ENCODE results near the gene AGPS. TPM values are rescaled to one million over a fixed set of nuclear protein-coding genes. Genes with fewer than 3 reads are reported as not detected.

Gene AGPS
- total and polyA plus RNA-seq, 2 donors (not counting 1 experiment from before 2014, with no cell fraction given), result 15.9 to 18.0 TPM

- no peaks in the 10 kb centered on the region for H3K79me2 ChIP-seq (ENCODE audit: control insufficient read depth, insufficient read depth, low read length)
- H4K20me1 ChIP-seq (ENCODE audit: control insufficient read depth, extremely low read depth, insufficient read depth, low read length), result no peaks in the 10 kb centered on the region
- no peak overlapping the region for H2AFZ ChIP-seq (ENCODE audit: low read length)
- no peak overlapping the region for H3K27ac ChIP-seq (ENCODE audit: insufficient read depth, low read length)
- H3K27me3 ChIP-seq (ENCODE audit: control insufficient read depth, insufficient read depth, low read length), result no peaks in the 10 kb centered on the region
- no peak for DNase-seq (ENCODE audit: low read depth in 2 of 2)
- no peak overlapping the region for H3K9ac ChIP-seq (ENCODE audit: insufficient read depth, low read length)
- H3K4me1 ChIP-seq (ENCODE audit: control insufficient read depth, extremely low read depth, insufficient read depth, low read length), result no peaks in the 10 kb centered on the region
- H3K4me3 ChIP-seq (replicated peaks in 1 of 4; ENCODE audit: control extremely low read depth in 1 of 4, insufficient read depth in 1 of 4, low read depth in 3 of 4, low read length in 4 of 4), result no peak overlapping the region
- H3K36me3 ChIP-seq (ENCODE audit: control insufficient read depth, insufficient read depth, low read length), result no peaks in the 10 kb centered on the region
- no peaks in the 10 kb centered on the region for H3K9me3 ChIP-seq (ENCODE audit: control insufficient read depth, insufficient read depth, low read depth, low read length)
- H3K4me2 ChIP-seq (ENCODE audit: extremely low read depth, insufficient read depth, low read length), result no peak overlapping the region
- TF ChIP-seq EZH2 (IDR thresholded peaks at IDR 0.05; ENCODE audit: low read length, missing control alignments), result no peak
- TF ChIP-seq CTCF (conservative IDR thresholded peaks at IDR 0.05 in 1 of 2, IDR thresholded peaks at IDR 0.05 in 1 of 2; ENCODE audit: low read depth in 1 of 2, low read length in 2 of 2), result no peak
These were observed 154.5 kb downstream of the AGPS start for GRCh38 chr2:177547122-177547521.

GRCh38 chr2:177547772-177548171 lies 155.2 kb downstream of the AGPS start:
- Histone ChIP-seq H2AFZ (ENCODE audit: low read length) (no peak overlapping the region), H3K9me3 (ENCODE audit: control insufficient read depth, insufficient read depth, low read depth, low read length) (no peaks in the 10 kb centered on the region), H3K79me2 (ENCODE audit: control insufficient read depth, insufficient read depth, low read length) (no peaks in the 10 kb centered on the region), H3K36me3 (ENCODE audit: control insufficient read depth, insufficient read depth, low read length) (no peaks in the 10 kb centered on the region), H3K9ac (ENCODE audit: insufficient read depth, low read length) (no peak overlapping the region), H3K27ac (ENCODE audit: insufficient read depth, low read length) (no peak overlapping the region), H3K4me2 (ENCODE audit: extremely low read depth, insufficient read depth, low read length) (no peak overlapping the region), H4K20me1 (ENCODE audit: control insufficient read depth, extremely low read depth, insufficient read depth, low read length) (no peaks in the 10 kb centered on the region), H3K27me3 (ENCODE audit: control insufficient read depth, insufficient read depth, low read length) (no peaks in the 10 kb centered on the region), H3K4me3 (replicated peaks in 1 of 4; ENCODE audit: control extremely low read depth in 1 of 4, insufficient read depth in 1 of 4, low read depth in 3 of 4, low read length in 4 of 4) (no peak overlapping the region), H3K4me1 (ENCODE audit: control insufficient read depth, extremely low read depth, insufficient read depth, low read length) (no peaks in the 10 kb centered on the region)
- TF ChIP-seq CTCF (conservative IDR thresholded peaks at IDR 0.05 in 1 of 2, IDR thresholded peaks at IDR 0.05 in 1 of 2; ENCODE audit: low read depth in 1 of 2, low read length in 2 of 2) (no peak), EZH2 (IDR thresholded peaks at IDR 0.05; ENCODE audit: low read length, missing control alignments) (no peak)
- no peak for DNase-seq (ENCODE audit: low read depth in 2 of 2)

- H3K27ac ChIP-seq (ENCODE audit: insufficient read depth, low read length), result no peak overlapping the region
- TF ChIP-seq CTCF (conservative IDR thresholded peaks at IDR 0.05 in 1 of 2, IDR thresholded peaks at IDR 0.05 in 1 of 2; ENCODE audit: low read depth in 1 of 2, low read length in 2 of 2) (no peak), EZH2 (IDR thresholded peaks at IDR 0.05; ENCODE audit: low read length, missing control alignments) (no peak)
- H4K20me1 ChIP-seq (ENCODE audit: control insufficient read depth, extremely low read depth, insufficient read depth, low read length), result no peaks in the 10 kb centered on the region
- H3K4me1 ChIP-seq (ENCODE audit: control insufficient read depth, extremely low read depth, insufficient read depth, low read length), result no peaks in the 10 kb centered on the region
- no peaks in the 10 kb centered on the region for H3K27me3 ChIP-seq (ENCODE audit: control insufficient read depth, insufficient read depth, low read length)
- H3K4me2 ChIP-seq (ENCODE audit: extremely low read depth, insufficient read depth, low read length), result no peak overlapping the region
- no peak overlapping the region for H3K4me3 ChIP-seq (replicated peaks in 1 of 4; ENCODE audit: control extremely low read depth in 1 of 4, insufficient read depth in 1 of 4, low read depth in 3 of 4, low read length in 4 of 4)
- no peaks in the 10 kb centered on the region for H3K79me2 ChIP-seq (ENCODE audit: control insufficient read depth, insufficient read depth, low read length)
- no peak overlapping the region for H3K9ac ChIP-seq (ENCODE audit: insufficient read depth, low read length)
- H2AFZ ChIP-seq (ENCODE audit: low read length), result no peak overlapping the region
- DNase-seq (ENCODE audit: low read depth in 2 of 2), result no peak
- no peaks in the 10 kb centered on the region for H3K36me3 ChIP-seq (ENCODE audit: control insufficient read depth, insufficient read depth, low read length)
- H3K9me3 ChIP-seq (ENCODE audit: control insufficient read depth, insufficient read depth, low read depth, low read length), result no peaks in the 10 kb centered on the region
These were observed 156.1 kb downstream of the AGPS start for GRCh38 chr2:177548636-177549035.
